SK-N-SH (cell line): ENCODE data around the gene PAM. TPM values are rescaled to one million over a fixed set of nuclear protein-coding genes. Genes with fewer than 3 reads are reported as not detected.

Experiments
- CTCF ChIA-PET: fragments of 300-600, 350-600 bp; formaldehyde crosslinking; extraction: SDS; loops from one replicate; lab custom pipeline; 2021; lab: Yijun Ruan, JAX
- POLR2A ChIA-PET: fragments of 350-600 bp; sonication (Branson Sonifier 250); formaldehyde crosslinking; extraction: SDS; loops from one replicate; lab custom pipeline; 2020; ENCODE audit warnings: antibody characterized with exemption, inconsistent platforms; lab: Yijun Ruan, JAX
- DNase-seq: peaks from one replicate; pipeline ENCODE4 v3.0.0; 2012
- H2AFZ ChIP-seq: fragments of 200-600 bp; sonication (generic); 2 replicates; pipeline ENCODE4 v1.8.1; 2016; ENCODE audit warnings: antibody characterized with exemption, mild to moderate bottlenecking, low read depth
- H3F3A ChIP-seq: fragments of 200-600 bp; sonication (generic); replicated peaks from 2 replicates; pipeline ENCODE3; 2016; ENCODE audit warnings: antibody characterized with exemption, mild to moderate bottlenecking; ENCODE audit not compliant: insufficient read depth
- H3K27ac ChIP-seq, 2 experiments: fragments of 200-500 bp in 1 of 2; fragments of 200-600 bp in 1 of 2; sonication (Bioruptor generic) in 1 of 2; sonication (generic), shearing (Covaris generic) in 1 of 2; 2 replicates each; pipeline versions ENCODE4 v1.5.1 to v1.6.1; 2014 to 2016; ENCODE audit warnings: low read depth in 2 of 2, inconsistent platforms in 1 of 2, low read length in 1 of 2, mild to moderate bottlenecking in 1 of 2, mixed read lengths in 1 of 2
- H3K27me3 ChIP-seq: fragments of 200-600 bp; sonication (generic), shearing (Covaris generic); 2 replicates; pipeline ENCODE4 v1.6.1; 2016; ENCODE audit warnings: mixed run types; ENCODE audit not compliant: insufficient read depth
- H3K36me3 ChIP-seq, 2 experiments: fragments of 200-500 bp in 1 of 2; fragments of 200-600 bp in 1 of 2; sonication (Bioruptor generic) in 1 of 2; sonication (generic) in 1 of 2; replicated peaks in 1 of 2; 2 replicates each; pipeline versions ENCODE3 to v1.5.1; 2014 to 2016; ENCODE audit warnings: low read length in 1 of 2, mild to moderate bottlenecking in 1 of 2; ENCODE audit not compliant: insufficient read depth in 2 of 2, control insufficient read depth in 1 of 2
- H3K4me1 ChIP-seq, 2 experiments: fragments of 200-500 bp in 1 of 2; fragments of 200-600 bp in 1 of 2; sonication (Bioruptor generic) in 1 of 2; sonication (generic), shearing (Covaris generic) in 1 of 2; 2 replicates each; pipeline versions ENCODE4 v1.5.1 to v1.6.1; 2014 to 2016; ENCODE audit warnings: low read depth in 1 of 2, low read length in 1 of 2, mixed run types in 1 of 2; ENCODE audit not compliant: insufficient read depth in 2 of 2, control insufficient read depth in 1 of 2
- H3K4me2 ChIP-seq: fragments of 200-600 bp; sonication (generic), shearing (Covaris generic); 2 replicates; pipeline ENCODE4 v1.6.1; 2017; ENCODE audit warnings: mixed run types
- H3K4me3 ChIP-seq, 2 experiments: fragments of 200-500 bp in 1 of 2; fragments of 200-600 bp in 1 of 2; sonication (Bioruptor generic) in 1 of 2; sonication (generic), shearing (Covaris generic) in 1 of 2; 2 replicates each; pipeline versions ENCODE4 v1.5.1 to v1.8.1; 2014 to 2016; ENCODE audit warnings: low read depth in 2 of 2, inconsistent platforms in 1 of 2, low read length in 1 of 2, mild to moderate bottlenecking in 1 of 2, mixed read lengths in 1 of 2, moderate library complexity in 1 of 2
- H3K79me2 ChIP-seq: fragments of 200-600 bp; sonication (generic); 2 replicates; pipeline ENCODE4 v1.8.1; 2017; ENCODE audit warnings: mild to moderate bottlenecking; ENCODE audit not compliant: insufficient read depth
- H3K9ac ChIP-seq: fragments of 200-600 bp; sonication (generic); 2 replicates; pipeline ENCODE4 v1.6.1; 2017; ENCODE audit warnings: mixed run types
- H3K9me2 ChIP-seq: fragments of 200-600 bp; sonication (generic); 2 replicates; pipeline ENCODE4 v1.6.1; 2017; ENCODE audit warnings: mixed run types
- H3K9me3 ChIP-seq: fragments of 200-600 bp; sonication (generic); 2 replicates; pipeline ENCODE4 v1.6.1; 2017; ENCODE audit warnings: mixed run types, mild to moderate bottlenecking, moderate library complexity
- H4K20me1 ChIP-seq: fragments of 200-600 bp; sonication (generic); 2 replicates; pipeline ENCODE4 v1.6.1; 2017; ENCODE audit warnings: mild to moderate bottlenecking, mixed run types; ENCODE audit not compliant: insufficient read depth
- FOSL2 ChIP-seq: IDR thresholded peaks from 2 replicates; pipeline ENCODE4 v1.4.0; 2012; ENCODE audit warnings: low read depth, mild to moderate bottlenecking, moderate library complexity, borderline replicate concordance
- POLR2AphosphoS5 ChIP-seq: IDR thresholded peaks from 2 replicates; pipeline ENCODE4 v1.6.1; 2012; ENCODE audit warnings: low read depth, low read length
- TAF1 ChIP-seq: IDR thresholded peaks from 2 replicates; pipeline ENCODE4 v1.6.1; 2012; ENCODE audit warnings: low read depth, mild to moderate bottlenecking, low read length, moderate library complexity, borderline replicate concordance
- WGBS: methylation state at CpG from one replicate; pipeline ENCODE4 v1.1.6; 2017; ENCODE audit warnings: low lambda C conversion rate; 5-methylcytosine and 5-hydroxymethylcytosine counted together
- polyA plus RNA-seq, 3 experiments: library from polyadenylated mRNA; depleted of rRNA; stranded (reverse); fragments of >200 nt; gene quantifications; 2 replicates each; pipeline ENCODE4 v1.2.3, GENCODE V29; 2012
- TF ChIP-seq, protein P1 (sequence below): fragments of 150-350 bp; IDR thresholded peaks from 2 replicates; pipeline ENCODE4 v1.6.1; 2016; ENCODE audit warnings: mild to moderate bottlenecking, low read depth, low read length
- TF ChIP-seq, protein P2 (sequence below): IDR thresholded peaks from 2 replicates; pipeline ENCODE4; 2012

The PAM gene
- polyA plus RNA-seq, 1 of the 3 experiments (the other 2 are of a cell fraction) = 507 TPM

DNA sequence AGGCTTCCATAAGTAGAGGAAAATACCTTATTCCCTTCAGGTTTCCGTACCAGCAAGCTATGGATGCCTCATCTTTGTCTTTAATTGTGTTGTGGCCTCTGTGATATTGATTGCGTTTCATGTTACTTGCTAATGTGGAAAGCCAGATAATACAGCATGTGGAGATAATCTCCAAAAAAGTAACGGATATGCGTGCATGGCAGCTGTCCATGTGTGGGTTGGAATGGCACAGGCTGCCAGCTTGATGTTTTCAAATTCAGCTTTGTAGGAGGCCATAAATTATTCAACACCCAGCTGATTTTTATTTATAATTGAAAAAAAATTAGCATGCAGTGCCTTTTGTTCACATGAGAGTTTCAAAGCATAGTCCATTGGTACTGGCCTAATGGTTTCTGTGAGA is 219.9 kb downstream of the PAM start:
- POLR2A ChIA-PET = no interaction called here
- Histone ChIP-seq H3K9me3 (no peaks in the 10 kb centered on the region), H3K9ac (no peak overlapping the region), H3F3A (peaks cover 36% of the 10 kb centered on the region), H3K4me2 (no peak overlapping the region), H3K79me2 (peaks cover 4% of the 10 kb centered on the region; the same call in 1 of the 2 replicates), H3K9me2 (no peaks in the 10 kb centered on the region; the same call in 1 of the 2 replicates), H2AFZ (no peak overlapping the region), H3K27ac (peak overlapping the region in 1 of 2 experiments; percentile 83; a peak in 2 of 4 replicates), H4K20me1 (no peaks in the 10 kb centered on the region), H3K27me3 (no peaks in the 10 kb centered on the region), H3K4me3 (no peak overlapping the region), H3K4me1 (peaks cover 2 to 39% of the 10 kb centered on the region in 2 experiments; a peak in 2 of 4 replicates), H3K36me3 (peaks cover 42 to 62% of the 10 kb centered on the region in 2 experiments)
- no peak for DNase-seq
- TF ChIP-seq, protein P1, sequence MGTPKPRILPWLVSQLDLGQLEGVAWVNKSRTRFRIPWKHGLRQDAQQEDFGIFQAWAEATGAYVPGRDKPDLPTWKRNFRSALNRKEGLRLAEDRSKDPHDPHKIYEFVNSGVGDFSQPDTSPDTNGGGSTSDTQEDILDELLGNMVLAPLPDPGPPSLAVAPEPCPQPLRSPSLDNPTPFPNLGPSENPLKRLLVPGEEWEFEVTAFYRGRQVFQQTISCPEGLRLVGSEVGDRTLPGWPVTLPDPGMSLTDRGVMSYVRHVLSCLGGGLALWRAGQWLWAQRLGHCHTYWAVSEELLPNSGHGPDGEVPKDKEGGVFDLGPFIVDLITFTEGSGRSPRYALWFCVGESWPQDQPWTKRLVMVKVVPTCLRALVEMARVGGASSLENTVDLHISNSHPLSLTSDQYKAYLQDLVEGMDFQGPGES = no peak
- TF ChIP-seq, protein P2, sequence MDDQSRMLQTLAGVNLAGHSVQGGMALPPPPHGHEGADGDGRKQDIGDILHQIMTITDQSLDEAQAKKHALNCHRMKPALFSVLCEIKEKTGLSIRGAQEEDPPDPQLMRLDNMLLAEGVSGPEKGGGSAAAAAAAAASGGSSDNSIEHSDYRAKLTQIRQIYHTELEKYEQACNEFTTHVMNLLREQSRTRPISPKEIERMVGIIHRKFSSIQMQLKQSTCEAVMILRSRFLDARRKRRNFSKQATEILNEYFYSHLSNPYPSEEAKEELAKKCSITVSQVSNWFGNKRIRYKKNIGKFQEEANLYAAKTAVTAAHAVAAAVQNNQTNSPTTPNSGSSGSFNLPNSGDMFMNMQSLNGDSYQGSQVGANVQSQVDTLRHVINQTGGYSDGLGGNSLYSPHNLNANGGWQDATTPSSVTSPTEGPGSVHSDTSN = no peak
- TF ChIP-seq POLR2AphosphoS5 = 0 out of 2 replicates have a peak, but pooled peaks have one; percentile 10
- 91% methylated on average over 4 of the region's 4 CpGs for whole genome bisulfite sequencing
- CTCF ChIA-PET = no interaction called here

DNA sequence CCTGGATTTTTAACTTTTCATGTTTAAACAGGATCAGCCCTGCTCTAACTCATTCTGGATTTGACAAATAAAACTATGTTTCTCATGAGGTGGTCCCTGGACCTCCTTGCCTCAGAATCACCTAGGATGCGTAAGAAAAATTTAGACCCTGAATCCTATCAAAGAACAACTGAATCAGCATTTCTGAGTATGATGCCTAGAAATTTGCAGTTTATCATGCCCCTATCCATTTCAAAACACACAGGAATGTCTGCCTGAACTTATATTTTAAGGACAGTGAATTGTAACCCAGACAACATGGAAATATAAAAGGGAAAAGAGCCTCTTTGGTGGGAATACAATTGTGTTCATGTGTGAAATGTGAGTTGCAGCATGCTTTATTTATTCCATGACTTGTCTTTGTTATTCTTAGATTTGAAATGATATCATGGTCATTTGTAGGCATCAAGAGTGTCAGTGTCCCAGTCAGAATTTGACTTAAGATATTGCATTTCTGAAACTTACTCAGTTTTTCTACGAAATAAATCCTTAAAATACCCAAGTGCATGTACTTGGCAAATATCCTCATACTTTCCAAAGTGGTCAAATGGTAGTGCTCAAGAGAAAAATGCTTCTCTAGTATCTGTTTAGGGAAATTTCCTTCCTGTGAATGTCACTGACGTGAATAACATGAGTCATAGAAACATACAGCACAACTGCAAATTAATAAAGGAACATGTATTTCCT is 220.5 kb downstream of the PAM start:
- H3F3A ChIP-seq = peaks cover 32% of the 10 kb centered on the region
- TF ChIP-seq TAF1 (no peak), FOSL2 (peak; percentile 37; the same call in 1 of the 2 replicates), POLR2AphosphoS5 (0 out of 2 replicates have a peak, but pooled peaks have one; percentile 5)
- WGBS = 52% methylated on average over 3 of the region's 3 CpGs
- peaks cover 48 to 67% of the 10 kb centered on the region in 2 experiments for H3K36me3 ChIP-seq
- no peak for DNase-seq
- CTCF ChIA-PET = no interaction called here
- H3K4me2 ChIP-seq = no peak overlapping the region
- no peaks in the 10 kb centered on the region for H3K27me3 ChIP-seq
- no peak overlapping the region for H3K4me3 ChIP-seq
- no peak overlapping the region for H3K9ac ChIP-seq
- H3K79me2 ChIP-seq = peaks cover 4% of the 10 kb centered on the region; the same call in 1 of the 2 replicates
- H3K4me1 ChIP-seq = peaks cover 2 to 39% of the 10 kb centered on the region in 2 experiments; a peak in 2 of 4 replicates
- H3K9me3 ChIP-seq = no peaks in the 10 kb centered on the region
- H4K20me1 ChIP-seq = no peaks in the 10 kb centered on the region
- no peak overlapping the region for H2AFZ ChIP-seq
- peak overlapping the region; percentile 11 to 83; a peak in 3 of 4 replicates for H3K27ac ChIP-seq
- H3K9me2 ChIP-seq = no peaks in the 10 kb centered on the region; the same call in 1 of the 2 replicates
- POLR2A ChIA-PET = no interaction called here
